HepG2 (cell line): Measurements from ENCODE around the gene DNAJC5. TPM values are rescaled to one million over a fixed set of nuclear protein-coding genes. Genes with fewer than 3 reads are reported as not detected.

Experiments used
- BCLAF1 ChIP-seq: fragments of 450-650 bp; IDR thresholded peaks from 2 replicates; pipeline ENCODE4 v1.6.1; 2017; ENCODE audit warnings: mild to moderate bottlenecking
- ELK4 ChIP-seq: sonication (generic); formaldehyde crosslinking; IDR thresholded peaks from 2 replicates; pipeline ENCODE4 v1.9.0; 2021; ENCODE audit warnings: missing genetic modification reagents, borderline replicate concordance
- GMEB2 ChIP-seq: IDR thresholded peaks from 2 replicates; pipeline ENCODE4 v1.6.1; 2016; ENCODE audit warnings: missing biosample characterization, missing genetic modification reagents, low read depth
- HDAC2 ChIP-seq: sonication (generic); formaldehyde crosslinking; IDR thresholded peaks from 2 replicates; pipeline ENCODE4 v1.4.0; 2020; ENCODE audit warnings: missing genetic modification reagents
- IKZF1 ChIP-seq: fragments of 450-650 bp; IDR thresholded peaks from 2 replicates; pipeline ENCODE4 v1.7.1; 2016
- NFE2L1 ChIP-seq: sonication (generic); formaldehyde crosslinking; IDR thresholded peaks from 2 replicates; pipeline ENCODE4 v1.4.0; 2020; ENCODE audit warnings: missing genetic modification reagents, mild to moderate bottlenecking, borderline replicate concordance
- PLRG1 ChIP-seq: fragments of 450-650 bp; conservative IDR thresholded peaks from 2 replicates; pipeline ENCODE4 v1.6.1; 2016
- SALL1 ChIP-seq: sonication (generic); formaldehyde crosslinking; IDR thresholded peaks from 2 replicates; pipeline ENCODE4 v1.8.0; 2022; ENCODE audit warnings: mild to moderate bottlenecking, missing genetic modification reagents
- SKIL ChIP-seq: sonication (generic); formaldehyde crosslinking; IDR thresholded peaks from 2 replicates; pipeline ENCODE4 v1.8.0; 2022; ENCODE audit warnings: missing genetic modification reagents, mild to moderate bottlenecking, moderate library complexity, borderline replicate concordance
- SNAI1 ChIP-seq: sonication (generic); formaldehyde crosslinking; IDR thresholded peaks from 2 replicates; pipeline ENCODE4 v1.5.0; 2020; ENCODE audit warnings: mild to moderate bottlenecking, missing genetic modification reagents, borderline replicate concordance
- SYNCRIP ChIP-seq: fragments of 200-400 bp; formaldehyde crosslinking; IDR thresholded peaks from 2 replicates; pipeline ENCODE4 v1.6.1; 2018; ENCODE audit warnings: mild to moderate bottlenecking, low read depth, low read length; ENCODE audit not compliant: insufficient read depth
- TMF1 ChIP-seq: sonication (generic); formaldehyde crosslinking; IDR thresholded peaks from 2 replicates; pipeline ENCODE4 v1.8.1; 2022; ENCODE audit warnings: low read depth, missing genetic modification reagents
- ZBTB2 ChIP-seq: sonication (generic); formaldehyde crosslinking; IDR thresholded peaks from 2 replicates; pipeline ENCODE4 v1.8.0; 2022; ENCODE audit warnings: low read depth, missing genetic modification reagents
- ZNF180 ChIP-seq: sonication (generic); formaldehyde crosslinking; IDR thresholded peaks from 2 replicates; pipeline ENCODE4 v1.4.0; 2020; ENCODE audit warnings: low read depth, missing genetic modification reagents, borderline replicate concordance
- ZNF589 ChIP-seq: sonication (generic); formaldehyde crosslinking; conservative IDR thresholded peaks from 2 replicates; pipeline ENCODE4 v1.8.0; 2022; ENCODE audit warnings: mild to moderate bottlenecking, moderate library complexity, missing genetic modification reagents
- ZNF598 ChIP-seq: sonication (generic); formaldehyde crosslinking; IDR thresholded peaks from 2 replicates; pipeline ENCODE4 v1.5.1; 2020; ENCODE audit warnings: mild to moderate bottlenecking, missing genetic modification reagents, borderline replicate concordance
- ZNF800 ChIP-seq: sonication (generic); formaldehyde crosslinking; IDR thresholded peaks from 2 replicates; pipeline ENCODE4 v1.4.0; 2020; ENCODE audit warnings: missing genetic modification reagents
- polyA plus RNA-seq, 8 experiments: library from polyadenylated mRNA; depleted of rRNA in 3 of 8; stranded (reverse) in 7 of 8; unstranded in 1 of 8; fragments of >200 nt; fragmentation: Illumina TruSeq in 4 of 8; extraction: Trizol in 4 of 8; gene quantifications; 2 replicates each; pipeline versions ENCODE4 v1.2.1 to v1.2.3, GENCODE V29; 2011 to 2016; ENCODE audit warnings: low read depth in 4 of 8, missing spikeins in 1 of 8, mixed read lengths in 1 of 8; ENCODE audit not compliant: insufficient read depth in 1 of 8
- total RNA-seq, 5 experiments: library from RNA; depleted of rRNA; stranded (reverse); fragments of >200 nt; fragmentation: Illumina TruSeq; extraction: Trizol; gene quantifications; 2 replicates each; pipeline ENCODE4 v1.2.3, GENCODE V29; 2016; ENCODE audit warnings: low read depth in 1 of 5

The DNAJC5 gene
- total and polyA plus RNA-seq, 2 of the 13 experiments (the other 11 are each of a cell fraction or from before 2014, with no cell fraction given): 42.8 to 64.5 TPM

- no peak for TF ChIP-seq ELK4 (CRISPR knock-in tag)
- no peak for TF ChIP-seq BCLAF1
- 0 out of 2 replicates have a peak, but pooled peaks have one; percentile 53 for TF ChIP-seq ZNF800 (CRISPR knock-in tag)
- TF ChIP-seq SNAI1: no peak
- no peak for TF ChIP-seq PLRG1
- no peak for TF ChIP-seq IKZF1
- no peak for TF ChIP-seq TMF1 (CRISPR knock-in tag)
- TF ChIP-seq SKIL: peak; percentile 84
- no peak for TF ChIP-seq ZNF180 (CRISPR knock-in tag)
- no peak for TF ChIP-seq SYNCRIP
- TF ChIP-seq GMEB2 (CRISPR knock-in tag): no peak
- no peak for TF ChIP-seq ZNF598
- peak; percentile 83; the same call in 1 of the 2 replicates for TF ChIP-seq ZNF589 (CRISPR knock-in tag)
- TF ChIP-seq ZBTB2: no peak
- TF ChIP-seq NFE2L1 (CRISPR knock-in tag): no peak
- TF ChIP-seq HDAC2 (CRISPR knock-in tag): peak; percentile 29
- peak; percentile 59 for TF ChIP-seq SALL1 (CRISPR knock-in tag)
These were observed 46.7 kb upstream of the DNAJC5 start (continued) for GRCh38 chr20:63848003-63848911.
